Cardiac atrium fibroblast (primary cell): ENCODE results near the gene GPR85. TPM values are rescaled to one million over a fixed set of nuclear protein-coding genes. Genes with fewer than 3 reads are reported as not detected.

Source experiments
- total RNA-seq: library from RNA; depleted of rRNA; stranded (reverse); fragments of >200 nt; gene quantifications from 2 replicates; pipeline ENCODE4 v1.2.3, GENCODE V29; 2015

The GPR85 gene
- 0.16 TPM in 1 of 2 replicates, not detected in the other for total RNA-seq

GRCh38 chr7:113086431-113086888, at the start of gene GPR85:
TSS of gene GPR85 (minus strand) at chr7:113086827. CDS start at chr7:113084721, 2,106 bp downstream.

GRCh38 chr7:113118074-113118959, 31.7 kb upstream of the GPR85 start, which contains the start of gene SMIM30:
TSS of gene SMIM30 (minus strand) at chr7:113118554. CDS start at chr7:113117578, 976 bp downstream.

Other genes with a start within 250 kb of the GPR85 start
- 43.0 and 49.1 TPM in 2 replicates for gene SMIM30, start 31.7 kb upstream of the GPR85 start, total RNA-seq